Fibroblast of pulmonary artery (primary cell): ENCODE data around the gene FRRS1L.

Experiments
- DNase-seq: peaks from one replicate; pipeline ENCODE4 v3.0.0-alpha.2; 2010; ENCODE audit warnings: low read depth
- H3K4me3 ChIP-seq: replicated peaks from 2 replicates; pipeline ENCODE4 v1.5.1; 2011; ENCODE audit warnings: low read depth, mild to moderate bottlenecking, control low read depth, low read length, moderate library complexity
- CTCF ChIP-seq: IDR thresholded peaks from 2 replicates; pipeline ENCODE4 v1.5.1; 2011; ENCODE audit warnings: mild to moderate bottlenecking, control low read depth, low read length, inconsistent platforms; ENCODE audit errors: missing control alignments

Gene FRRS1L

GRCh38 chr9:109117856-109118807 lies 48.9 kb downstream of the FRRS1L start:
- no peak for TF ChIP-seq CTCF
- peak overlapping the region; percentile 86 for H3K4me3 ChIP-seq
- DNase-seq, result peak; percentile 95

DNA sequence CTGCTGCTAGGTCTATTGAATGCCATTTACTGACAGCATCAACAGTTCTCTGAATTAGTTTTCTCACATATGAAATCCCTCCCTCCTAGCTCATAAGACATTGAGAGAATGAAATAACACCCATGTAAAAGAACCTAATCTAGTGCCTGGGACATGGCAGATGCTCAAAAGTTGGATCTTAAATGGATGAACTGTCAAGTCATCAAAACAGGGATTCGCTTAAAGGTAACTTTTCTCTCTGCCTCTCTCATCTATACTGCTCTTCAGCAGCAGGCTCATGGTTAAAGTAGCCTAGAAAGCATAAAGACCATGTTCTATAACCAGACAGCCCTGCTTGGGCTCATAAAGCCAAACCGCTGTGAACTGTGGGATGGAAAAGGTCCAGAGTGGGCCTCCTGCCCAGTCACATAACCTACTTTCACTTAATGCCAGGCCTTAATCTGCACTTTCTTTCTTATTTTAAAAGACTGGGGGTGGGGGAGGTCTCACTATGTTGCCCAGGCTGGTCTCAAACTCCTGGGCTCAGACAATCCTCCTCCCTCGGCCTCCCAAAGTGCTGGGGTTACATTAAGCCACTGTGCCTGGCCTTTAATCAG lies 51.0 kb downstream of the FRRS1L start:
- DNase-seq, result peak; percentile 25
- TF ChIP-seq CTCF, result no peak
- H3K4me3 ChIP-seq, result no peak overlapping the region

- no peak overlapping the region for H3K4me3 ChIP-seq
- TF ChIP-seq CTCF, result no peak
- DNase-seq, result peak; percentile 33
These were observed 52.4 kb downstream of the FRRS1L start for GRCh38 chr9:109114670-109115069.

GRCh38 chr9:109113892-109114609 lies 53.0 kb downstream of the FRRS1L start:
- H3K4me3 ChIP-seq, result no peak overlapping the region
- no peak for TF ChIP-seq CTCF

GRCh38 chr9:109113254-109113653 lies 53.8 kb downstream of the FRRS1L start:
- H3K4me3 ChIP-seq, result no peak overlapping the region
- DNase-seq, result no peak

More at GRCh38 chr9:109113892-109114609, 53.0 kb downstream of the FRRS1L start:
- no peak for DNase-seq

More at GRCh38 chr9:109113254-109113653, 53.8 kb downstream of the FRRS1L start:
- no peak for TF ChIP-seq CTCF
